ENCODE measurements around the gene SHISAL1.

The SHISAL1 gene

GRCh38 chr22:44354288-44354687 is 41.5 kb upstream of the SHISAL1 start:
- H3K36me3 ChIP-seq (ENCODE audit: control insufficient read depth in 2 of 2, insufficient read depth in 2 of 2, low read length in 2 of 2) = no peaks in the 10 kb centered on the region
- H3K4me1 ChIP-seq (ENCODE audit: control insufficient read depth in 2 of 2, insufficient read depth in 2 of 2, low read length in 2 of 2) = no peaks in the 10 kb centered on the region
- no peaks in the 10 kb centered on the region for H3K9me3 ChIP-seq (ENCODE audit: control insufficient read depth in 2 of 2, low read length in 2 of 2)
- no peak overlapping the region for H3K27ac ChIP-seq (ENCODE audit: low read depth in 2 of 2, low read length in 2 of 2)
- H3K4me3 ChIP-seq (ENCODE audit: low read length in 2 of 2) = no peak overlapping the region
- H3K9ac ChIP-seq (ENCODE audit: low read depth in 1 of 2, low read length in 2 of 2) = no peak overlapping the region
- peaks cover 0 to 3% of the 10 kb centered on the region in 2 donors for H3K27me3 ChIP-seq (ENCODE audit: control insufficient read depth in 2 of 2, insufficient read depth in 2 of 2, low read length in 2 of 2)

- Histone ChIP-seq H3K4me1 (ENCODE audit: control insufficient read depth in 2 of 2, insufficient read depth in 2 of 2, low read length in 2 of 2) (no peaks in the 10 kb centered on the region), H3K9ac (ENCODE audit: low read depth in 1 of 2, low read length in 2 of 2) (no peak overlapping the region), H3K4me3 (ENCODE audit: low read length in 2 of 2) (no peak overlapping the region), H3K27ac (ENCODE audit: low read depth in 2 of 2, low read length in 2 of 2) (no peak overlapping the region), H3K27me3 (ENCODE audit: control insufficient read depth in 2 of 2, insufficient read depth in 2 of 2, low read length in 2 of 2) (peaks cover 0 to 3% of the 10 kb centered on the region in 2 donors), H3K36me3 (ENCODE audit: control insufficient read depth in 2 of 2, insufficient read depth in 2 of 2, low read length in 2 of 2) (no peaks in the 10 kb centered on the region), H3K9me3 (ENCODE audit: control insufficient read depth in 2 of 2, low read length in 2 of 2) (no peaks in the 10 kb centered on the region)
Observed at GRCh38 chr22:44353041-44353440, 40.3 kb upstream of the SHISAL1 start.

- H3K27ac ChIP-seq (ENCODE audit: low read depth in 2 of 2, low read length in 2 of 2) = no peak overlapping the region
- H3K9ac ChIP-seq (ENCODE audit: low read depth in 1 of 2, low read length in 2 of 2) = no peak overlapping the region
- no peaks in the 10 kb centered on the region for H3K9me3 ChIP-seq (ENCODE audit: control insufficient read depth in 2 of 2, low read length in 2 of 2)
- H3K4me1 ChIP-seq (ENCODE audit: control insufficient read depth in 2 of 2, insufficient read depth in 2 of 2, low read length in 2 of 2) = no peaks in the 10 kb centered on the region
- H3K4me3 ChIP-seq (ENCODE audit: low read length in 2 of 2) = no peak overlapping the region
- no peaks in the 10 kb centered on the region for H3K36me3 ChIP-seq (ENCODE audit: control insufficient read depth in 2 of 2, insufficient read depth in 2 of 2, low read length in 2 of 2)
- peaks cover 0 to 3% of the 10 kb centered on the region in 2 donors for H3K27me3 ChIP-seq (ENCODE audit: control insufficient read depth in 2 of 2, insufficient read depth in 2 of 2, low read length in 2 of 2)
Observed at GRCh38 chr22:44352378-44353035, 39.8 kb upstream of the SHISAL1 start.

GRCh38 chr22:44351685-44352377 is 39.1 kb upstream of the SHISAL1 start:
- no peak overlapping the region for H3K4me3 ChIP-seq (ENCODE audit: low read length in 2 of 2)
- no peaks in the 10 kb centered on the region for H3K4me1 ChIP-seq (ENCODE audit: control insufficient read depth in 2 of 2, insufficient read depth in 2 of 2, low read length in 2 of 2)
- no peaks in the 10 kb centered on the region for H3K9me3 ChIP-seq (ENCODE audit: control insufficient read depth in 2 of 2, low read length in 2 of 2)
- H3K27ac ChIP-seq (ENCODE audit: low read depth in 2 of 2, low read length in 2 of 2) = no peak overlapping the region
- no peak overlapping the region for H3K9ac ChIP-seq (ENCODE audit: low read depth in 1 of 2, low read length in 2 of 2)
- H3K27me3 ChIP-seq (ENCODE audit: control insufficient read depth in 2 of 2, insufficient read depth in 2 of 2, low read length in 2 of 2) = peaks cover 0 to 3% of the 10 kb centered on the region in 2 donors
- no peaks in the 10 kb centered on the region for H3K36me3 ChIP-seq (ENCODE audit: control insufficient read depth in 2 of 2, insufficient read depth in 2 of 2, low read length in 2 of 2)

- H3K27me3 ChIP-seq (ENCODE audit: control insufficient read depth in 2 of 2, insufficient read depth in 2 of 2, low read length in 2 of 2) = peaks cover 0 to 3% of the 10 kb centered on the region in 2 donors
- H3K4me3 ChIP-seq (ENCODE audit: low read length in 2 of 2) = no peak overlapping the region
- H3K4me1 ChIP-seq (ENCODE audit: control insufficient read depth in 2 of 2, insufficient read depth in 2 of 2, low read length in 2 of 2) = no peaks in the 10 kb centered on the region
- H3K36me3 ChIP-seq (ENCODE audit: control insufficient read depth in 2 of 2, insufficient read depth in 2 of 2, low read length in 2 of 2) = no peaks in the 10 kb centered on the region
- no peaks in the 10 kb centered on the region for H3K9me3 ChIP-seq (ENCODE audit: control insufficient read depth in 2 of 2, low read length in 2 of 2)
- no peak overlapping the region for H3K9ac ChIP-seq (ENCODE audit: low read depth in 1 of 2, low read length in 2 of 2)
- H3K27ac ChIP-seq (ENCODE audit: low read depth in 2 of 2, low read length in 2 of 2) = no peak overlapping the region
Observed at GRCh38 chr22:44351037-44351436, 38.3 kb upstream of the SHISAL1 start.

GRCh38 chr22:44349594-44349993 is 36.8 kb upstream of the SHISAL1 start:
- Histone ChIP-seq H3K27me3 (ENCODE audit: control insufficient read depth in 2 of 2, insufficient read depth in 2 of 2, low read length in 2 of 2) (peaks cover 0 to 3% of the 10 kb centered on the region in 2 donors), H3K36me3 (ENCODE audit: control insufficient read depth in 2 of 2, insufficient read depth in 2 of 2, low read length in 2 of 2) (no peaks in the 10 kb centered on the region), H3K9ac (ENCODE audit: low read depth in 1 of 2, low read length in 2 of 2) (no peak overlapping the region), H3K4me3 (ENCODE audit: low read length in 2 of 2) (no peak overlapping the region), H3K4me1 (ENCODE audit: control insufficient read depth in 2 of 2, insufficient read depth in 2 of 2, low read length in 2 of 2) (no peaks in the 10 kb centered on the region), H3K9me3 (ENCODE audit: control insufficient read depth in 2 of 2, low read length in 2 of 2) (no peaks in the 10 kb centered on the region), H3K27ac (ENCODE audit: low read depth in 2 of 2, low read length in 2 of 2) (no peak overlapping the region)

- Histone ChIP-seq H3K27me3 (ENCODE audit: control insufficient read depth in 2 of 2, insufficient read depth in 2 of 2, low read length in 2 of 2) (peaks cover 0 to 3% of the 10 kb centered on the region in 2 donors), H3K9ac (ENCODE audit: low read depth in 1 of 2, low read length in 2 of 2) (no peak overlapping the region), H3K27ac (ENCODE audit: low read depth in 2 of 2, low read length in 2 of 2) (no peak overlapping the region), H3K9me3 (ENCODE audit: control insufficient read depth in 2 of 2, low read length in 2 of 2) (no peaks in the 10 kb centered on the region), H3K4me3 (ENCODE audit: low read length in 2 of 2) (no peak overlapping the region), H3K36me3 (ENCODE audit: control insufficient read depth in 2 of 2, insufficient read depth in 2 of 2, low read length in 2 of 2) (no peaks in the 10 kb centered on the region), H3K4me1 (ENCODE audit: control insufficient read depth in 2 of 2, insufficient read depth in 2 of 2, low read length in 2 of 2) (no peaks in the 10 kb centered on the region)
Observed at GRCh38 chr22:44348971-44349560, 36.3 kb upstream of the SHISAL1 start.

- Histone ChIP-seq H3K27ac (ENCODE audit: low read depth in 2 of 2, low read length in 2 of 2) (no peak overlapping the region), H3K4me3 (ENCODE audit: low read length in 2 of 2) (no peak overlapping the region), H3K36me3 (ENCODE audit: control insufficient read depth in 2 of 2, insufficient read depth in 2 of 2, low read length in 2 of 2) (no peaks in the 10 kb centered on the region), H3K27me3 (ENCODE audit: control insufficient read depth in 2 of 2, insufficient read depth in 2 of 2, low read length in 2 of 2) (peaks cover 0 to 3% of the 10 kb centered on the region in 2 donors), H3K4me1 (ENCODE audit: control insufficient read depth in 2 of 2, insufficient read depth in 2 of 2, low read length in 2 of 2) (no peaks in the 10 kb centered on the region), H3K9me3 (ENCODE audit: control insufficient read depth in 2 of 2, low read length in 2 of 2) (no peaks in the 10 kb centered on the region), H3K9ac (ENCODE audit: low read depth in 1 of 2, low read length in 2 of 2) (no peak overlapping the region)
Observed at GRCh38 chr22:44347549-44347948, 34.8 kb upstream of the SHISAL1 start.

GRCh38 chr22:44347080-44347479 is 34.3 kb upstream of the SHISAL1 start:
- Histone ChIP-seq H3K36me3 (ENCODE audit: control insufficient read depth in 2 of 2, insufficient read depth in 2 of 2, low read length in 2 of 2) (no peaks in the 10 kb centered on the region), H3K27me3 (ENCODE audit: control insufficient read depth in 2 of 2, insufficient read depth in 2 of 2, low read length in 2 of 2) (peaks cover 0 to 3% of the 10 kb centered on the region in 2 donors), H3K27ac (ENCODE audit: low read depth in 2 of 2, low read length in 2 of 2) (no peak overlapping the region), H3K9ac (ENCODE audit: low read depth in 1 of 2, low read length in 2 of 2) (no peak overlapping the region), H3K9me3 (ENCODE audit: control insufficient read depth in 2 of 2, low read length in 2 of 2) (no peaks in the 10 kb centered on the region), H3K4me1 (ENCODE audit: control insufficient read depth in 2 of 2, insufficient read depth in 2 of 2, low read length in 2 of 2) (no peaks in the 10 kb centered on the region), H3K4me3 (ENCODE audit: low read length in 2 of 2) (no peak overlapping the region)

GRCh38 chr22:44345872-44346271 is 33.1 kb upstream of the SHISAL1 start:
- Histone ChIP-seq H3K27ac (ENCODE audit: low read depth in 2 of 2, low read length in 2 of 2) (no peak overlapping the region), H3K36me3 (ENCODE audit: control insufficient read depth in 2 of 2, insufficient read depth in 2 of 2, low read length in 2 of 2) (no peaks in the 10 kb centered on the region), H3K4me1 (ENCODE audit: control insufficient read depth in 2 of 2, insufficient read depth in 2 of 2, low read length in 2 of 2) (no peaks in the 10 kb centered on the region), H3K9me3 (ENCODE audit: control insufficient read depth in 2 of 2, low read length in 2 of 2) (no peaks in the 10 kb centered on the region), H3K9ac (ENCODE audit: low read depth in 1 of 2, low read length in 2 of 2) (no peak overlapping the region), H3K4me3 (ENCODE audit: low read length in 2 of 2) (no peak overlapping the region), H3K27me3 (ENCODE audit: control insufficient read depth in 2 of 2, insufficient read depth in 2 of 2, low read length in 2 of 2) (peaks cover 0 to 3% of the 10 kb centered on the region in 2 donors)

Measured in mucosa of rectum (tissue), 2 donors.